NK-92 (cell line): ENCODE measurements around the gene STAC2.

Experiments
- DNase-seq: peaks from one replicate; lab custom pipeline; 2025; ENCODE audit not compliant: unreplicated experiment; lab: John Stamatoyannopoulos, UW

The STAC2 gene

DNA sequence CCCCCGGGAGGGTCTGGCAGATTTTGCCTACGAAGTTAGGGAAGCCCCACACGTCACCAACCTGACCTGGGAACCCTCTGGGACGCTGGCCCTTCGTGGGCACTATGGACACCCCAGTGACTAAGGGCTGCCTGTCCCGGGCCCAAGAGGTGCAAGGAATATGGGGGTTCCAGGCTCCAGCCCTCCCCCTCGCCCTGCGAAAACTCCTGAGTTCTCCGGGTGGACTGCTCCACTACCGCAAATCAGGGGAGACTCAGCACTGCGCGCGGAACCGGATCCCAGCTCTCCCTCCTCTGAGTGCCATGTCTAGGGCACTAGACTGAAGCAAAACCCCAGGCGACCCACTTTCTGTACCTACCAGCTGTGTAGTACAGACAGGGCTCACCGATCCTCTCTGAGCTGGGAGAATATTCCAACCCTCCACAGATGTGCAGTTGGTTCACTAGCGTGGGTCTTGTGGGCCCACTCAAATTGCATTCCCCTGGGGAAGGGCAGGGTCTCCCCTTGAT, 59.9 kb downstream of the STAC2 start, which contains the start of gene ARL5C:
TSS of gene ARL5C (minus strand) at position 321 of the 509 bp plus-strand sequence. CDS start 401 bp downstream, outside the sequence.
- no peak for DNase-seq

DNA sequence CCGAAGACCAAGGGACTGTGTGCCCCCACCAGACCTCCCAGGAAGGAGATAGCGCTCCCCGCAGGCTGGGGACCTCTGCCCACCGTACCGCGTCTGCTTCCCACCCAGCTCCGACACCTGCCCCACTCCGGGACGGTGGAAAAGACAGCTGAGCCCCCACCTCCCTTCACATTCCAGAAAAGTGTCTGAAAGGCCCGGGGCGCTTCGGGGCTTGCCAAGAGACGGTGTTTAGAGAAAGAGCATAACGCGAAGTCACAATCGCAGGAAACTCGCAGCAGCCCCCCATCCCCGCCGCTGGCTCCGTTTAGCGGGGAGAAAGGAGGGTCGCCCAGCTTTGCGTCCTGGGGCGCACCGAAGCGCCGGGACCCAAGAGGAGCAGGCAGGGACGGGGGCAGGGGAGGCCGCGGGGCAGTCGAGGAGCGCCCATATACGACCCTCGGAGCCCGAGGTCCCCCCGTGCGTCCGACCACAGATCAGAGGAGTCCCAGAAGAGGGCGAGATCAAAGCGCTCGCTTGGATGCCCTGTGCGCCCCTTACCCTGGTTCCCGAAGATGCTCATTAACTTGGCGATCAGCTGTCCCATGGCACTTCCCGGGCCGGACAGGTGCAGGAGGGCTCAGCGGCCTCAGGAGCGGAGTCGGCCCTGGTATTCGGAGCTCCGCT, 60.4 kb downstream of the STAC2 start:
- DNase-seq = no peak

DNA sequence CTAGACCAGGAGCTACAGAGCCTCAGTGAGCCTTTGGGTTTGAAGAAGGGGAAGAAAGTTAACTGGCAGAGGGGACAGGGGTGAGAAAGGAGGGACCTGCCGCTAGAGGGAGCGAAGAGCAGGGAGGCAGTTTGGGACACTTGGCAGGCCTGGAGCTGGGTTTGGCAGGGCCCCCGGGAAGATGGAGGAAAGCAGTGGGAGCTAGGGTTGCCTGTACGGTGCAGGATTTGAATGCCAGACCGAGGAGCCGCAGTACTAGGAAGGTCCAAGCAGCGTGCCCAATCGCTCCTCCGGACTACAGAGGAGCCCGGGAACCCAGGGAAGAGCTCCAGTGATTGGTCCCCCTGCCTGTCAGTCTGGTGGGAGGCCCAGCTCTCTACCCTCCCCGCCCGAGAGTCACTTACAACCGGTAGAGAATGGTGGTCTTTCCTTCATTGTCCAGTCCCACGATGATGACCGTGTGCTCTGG, 61.0 kb downstream of the STAC2 start:
- DNase-seq = no peak

DNA sequence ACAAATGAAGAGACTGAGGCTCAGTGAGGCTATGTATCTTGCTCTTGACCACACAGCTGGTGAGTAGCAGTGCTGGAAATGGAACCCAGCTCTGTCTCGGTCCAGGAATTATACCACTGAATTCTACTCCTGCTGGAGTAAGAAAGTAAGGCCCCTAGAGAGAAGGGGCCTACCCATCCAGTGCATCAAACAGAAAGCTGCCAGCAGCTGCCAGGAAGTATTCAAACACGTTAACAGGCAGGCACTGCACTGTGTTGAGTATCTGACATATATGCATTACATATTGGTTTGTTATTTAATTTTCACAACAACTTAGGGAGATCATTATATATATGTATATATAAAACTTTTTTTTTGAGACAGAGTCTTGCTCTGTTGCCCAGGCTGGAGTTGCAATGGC, 63.8 kb downstream of the STAC2 start:
- no peak for DNase-seq
